Mucosa of rectum (tissue), 2 donors: ENCODE results near the gene MARCHF7.
"Not testable (repeated sequence)": the region's sequence is repeated elsewhere in the genome, so short reads cannot be mapped to it uniquely, and the experiment has no call there.

Experiments
- H3K27ac ChIP-seq, 2 donors: one replicate each; pipeline ENCODE4 v1.7.0; 2013; ENCODE audit warnings: inconsistent platforms in 2 of 2, low read depth in 2 of 2, low read length in 2 of 2
- H3K27me3 ChIP-seq, 2 donors: one replicate each; pipeline ENCODE4 v1.7.0; 2013; ENCODE audit warnings: low read length in 2 of 2; ENCODE audit not compliant: control insufficient read depth in 2 of 2, insufficient read depth in 2 of 2
- H3K36me3 ChIP-seq, 2 donors: one replicate each; pipeline ENCODE4 v1.7.0; 2013; ENCODE audit warnings: low read length in 2 of 2; ENCODE audit not compliant: control insufficient read depth in 2 of 2, insufficient read depth in 2 of 2
- H3K4me1 ChIP-seq, 2 donors: one replicate each; pipeline ENCODE4 v1.7.0; 2013; ENCODE audit warnings: low read length in 2 of 2, mild to moderate bottlenecking in 1 of 2; ENCODE audit not compliant: control insufficient read depth in 2 of 2, insufficient read depth in 2 of 2
- H3K4me3 ChIP-seq, 2 donors: one replicate each; pipeline ENCODE4 v1.7.0; 2013; ENCODE audit warnings: low read length in 2 of 2
- H3K9ac ChIP-seq, 2 donors: one replicate each; pipeline ENCODE4 v1.7.0; 2013; ENCODE audit warnings: low read length in 2 of 2, low read depth in 1 of 2, mild to moderate bottlenecking in 1 of 2
- H3K9me3 ChIP-seq, 2 donors: one replicate each; pipeline ENCODE4 v1.7.0; 2013; ENCODE audit warnings: low read length in 2 of 2; ENCODE audit not compliant: control insufficient read depth in 2 of 2
- donor health status: healthy.
- donor health status: Normal muscosa, but diverticular disease.

The MARCHF7 gene

DNA sequence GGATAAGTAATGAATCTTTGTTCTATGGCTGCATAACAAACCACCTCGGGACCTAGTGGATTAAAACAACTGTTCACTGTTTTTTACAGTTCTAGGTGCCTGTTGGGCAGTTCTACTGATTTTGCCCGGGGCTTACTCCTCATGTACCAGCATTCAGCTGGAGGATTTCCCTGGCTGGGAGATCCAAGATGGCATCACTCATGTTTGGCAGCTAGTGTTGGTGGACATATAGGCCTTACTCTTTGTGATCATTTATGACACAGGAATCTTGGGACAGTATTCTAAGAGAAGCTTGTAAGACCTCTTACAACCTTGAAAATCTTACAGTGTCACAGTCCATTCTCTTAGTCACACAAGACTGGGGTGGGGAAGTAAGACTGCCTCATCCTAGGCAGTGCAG lies 4.6 kb downstream of the MARCHF7 start:
- Histone ChIP-seq H3K9me3 (no peaks in the 10 kb centered on the region), H3K27me3 (no peaks in the 10 kb centered on the region), H3K9ac (no peak overlapping the region), H3K4me1 (peaks cover 12% of the 10 kb centered on the region in 2 donors), H3K27ac (no peak overlapping the region), H3K4me3 (no peak overlapping the region), H3K36me3 (peaks cover 15 to 17% of the 10 kb centered on the region in 2 donors)

DNA sequence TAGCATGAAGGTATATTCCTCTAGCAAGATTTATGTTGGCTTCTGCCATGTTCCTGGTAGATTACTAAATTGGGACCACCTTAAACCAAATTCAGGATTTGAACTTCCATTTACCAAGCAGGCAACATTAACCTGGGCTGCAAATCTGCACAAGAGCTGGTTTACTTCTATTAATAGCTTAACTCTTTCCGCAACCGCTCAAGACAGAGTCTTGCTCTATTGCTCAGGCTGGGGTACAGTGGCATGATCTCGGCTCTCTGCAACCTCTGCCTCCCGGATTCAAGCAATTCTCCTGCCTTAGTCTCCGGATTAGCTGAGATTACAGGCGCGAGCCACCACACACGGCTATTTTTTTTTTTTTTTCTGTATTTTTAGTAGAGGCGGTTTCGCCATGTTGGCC lies 8.4 kb downstream of the MARCHF7 start:
- no peak overlapping the region for H3K27ac ChIP-seq
- no peaks in the 10 kb centered on the region for H3K9me3 ChIP-seq
- H3K4me1 ChIP-seq: no peaks in the 10 kb centered on the region
- H3K27me3 ChIP-seq: no peaks in the 10 kb centered on the region
- H3K9ac ChIP-seq: no peak overlapping the region
- no peak overlapping the region for H3K4me3 ChIP-seq
- peaks cover 15 to 20% of the 10 kb centered on the region in 2 donors for H3K36me3 ChIP-seq

DNA sequence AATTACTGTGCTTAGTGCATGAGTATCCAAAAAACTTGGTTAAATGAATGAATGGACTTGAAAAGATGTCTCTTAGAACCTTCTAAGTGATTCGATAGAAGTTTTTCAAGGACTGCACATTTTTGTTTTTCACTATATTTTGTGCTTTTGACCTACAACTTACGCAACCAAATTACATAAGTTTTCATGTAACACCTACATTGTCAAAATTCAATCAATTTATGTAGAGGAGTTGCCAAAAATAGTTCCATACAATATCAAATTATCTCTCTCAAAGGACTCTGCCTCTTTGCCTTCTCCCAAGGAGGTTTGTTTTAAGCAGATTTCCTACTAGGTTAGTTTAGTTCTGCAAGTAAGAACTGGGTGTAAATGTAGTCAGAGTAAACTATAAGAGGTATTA lies 10.3 kb downstream of the MARCHF7 start:
- no peaks in the 10 kb centered on the region for H3K4me1 ChIP-seq
- no peaks in the 10 kb centered on the region for H3K9me3 ChIP-seq
- no peak overlapping the region for H3K27ac ChIP-seq
- H3K4me3 ChIP-seq: no peak overlapping the region
- no peaks in the 10 kb centered on the region for H3K27me3 ChIP-seq
- H3K36me3 ChIP-seq: peaks cover 13 to 19% of the 10 kb centered on the region in 2 donors
- no peak overlapping the region for H3K9ac ChIP-seq

DNA sequence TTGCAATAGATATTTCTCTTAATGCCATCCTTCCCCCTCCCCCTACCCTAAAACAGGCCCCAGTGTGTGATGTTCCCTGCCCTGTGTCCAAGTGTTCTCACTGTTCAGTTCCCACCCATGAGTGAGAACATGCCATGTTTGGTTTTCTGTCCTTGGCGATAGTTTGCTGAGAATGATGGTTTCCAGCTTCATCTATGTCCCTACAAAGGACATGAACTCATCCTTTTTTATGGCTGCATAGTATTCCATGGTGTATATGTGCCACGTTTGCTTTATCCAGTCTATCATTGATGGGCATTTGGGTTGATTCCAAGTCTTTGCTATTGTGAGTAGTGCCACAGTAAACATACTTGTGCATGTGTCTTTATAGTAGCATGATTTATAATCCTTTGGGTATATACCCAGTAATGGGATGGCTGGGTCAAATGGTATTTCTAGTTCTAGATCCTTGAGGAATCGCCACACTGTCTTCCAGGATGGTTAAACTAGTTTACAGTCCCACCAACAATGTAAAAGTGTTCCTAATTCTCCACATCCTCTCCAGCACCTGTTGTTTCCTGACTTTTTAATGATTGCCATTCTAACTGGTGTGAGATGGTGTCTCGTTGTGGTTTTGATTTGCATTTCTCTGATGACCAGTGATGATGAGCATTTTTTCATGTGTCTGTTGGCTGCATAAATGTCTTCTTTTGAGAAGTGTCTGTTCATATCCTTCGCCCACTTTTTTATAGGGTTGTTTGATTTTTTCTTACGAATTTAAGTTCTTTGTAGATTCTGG lies 12.7 kb downstream of the MARCHF7 start:
- not testable (repeated sequence) for H3K4me1 ChIP-seq, H3K4me3 ChIP-seq, H3K9me3 ChIP-seq, H3K27ac ChIP-seq, H3K27me3 ChIP-seq, H3K9ac ChIP-seq
- H3K36me3 ChIP-seq: peaks cover 7 to 16% of the 10 kb centered on the region in 2 donors

DNA sequence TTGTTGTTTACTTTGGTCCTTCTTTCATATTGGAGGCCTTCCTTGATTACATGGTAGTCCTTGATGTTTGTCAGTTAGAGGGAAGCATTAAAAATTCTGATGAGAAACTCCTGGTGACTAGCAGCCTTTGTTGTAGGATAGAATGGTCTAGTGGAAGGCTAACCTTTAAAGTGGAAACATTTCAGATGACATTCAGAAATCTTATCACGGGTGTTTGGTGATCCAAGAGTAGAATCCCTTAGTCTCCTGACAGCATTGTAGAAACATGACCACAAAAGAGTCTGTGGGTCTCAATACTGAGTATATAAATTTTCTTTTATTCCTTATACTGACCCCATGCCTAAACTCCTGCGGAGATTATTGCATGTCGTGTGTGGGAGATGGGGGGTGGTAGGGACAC lies 13.4 kb downstream of the MARCHF7 start:
- Histone ChIP-seq H3K4me1 (no peaks in the 10 kb centered on the region), H3K27ac (no peak overlapping the region), H3K9ac (no peak overlapping the region), H3K4me3 (no peak overlapping the region), H3K36me3 (peaks cover 10 to 16% of the 10 kb centered on the region in 2 donors), H3K9me3 (no peaks in the 10 kb centered on the region), H3K27me3 (no peaks in the 10 kb centered on the region)

DNA sequence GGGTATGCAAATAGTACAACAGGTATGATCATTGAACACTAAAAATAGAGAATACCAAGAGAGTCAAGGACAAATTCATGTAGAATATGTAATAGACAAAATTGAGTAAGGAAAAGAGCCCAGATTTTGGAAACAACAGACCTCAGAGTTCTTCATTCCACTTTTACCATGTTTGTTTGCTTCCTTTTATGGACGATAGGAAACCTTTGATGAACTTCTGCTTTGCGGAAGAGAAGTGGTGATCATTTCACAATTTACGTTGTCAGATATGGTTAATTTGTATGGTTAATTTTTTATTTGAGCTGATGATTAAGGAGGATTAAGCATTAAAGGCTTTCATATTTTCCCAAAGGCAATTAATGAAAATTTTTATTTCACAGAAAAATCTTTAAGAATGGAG lies 16.3 kb downstream of the MARCHF7 start:
- no peak overlapping the region for H3K9ac ChIP-seq
- no peak overlapping the region for H3K27ac ChIP-seq
- H3K4me1 ChIP-seq: no peaks in the 10 kb centered on the region
- peaks cover 25 to 28% of the 10 kb centered on the region in 2 donors for H3K36me3 ChIP-seq
- H3K27me3 ChIP-seq: no peaks in the 10 kb centered on the region
- H3K9me3 ChIP-seq: no peaks in the 10 kb centered on the region
- no peak overlapping the region for H3K4me3 ChIP-seq

DNA sequence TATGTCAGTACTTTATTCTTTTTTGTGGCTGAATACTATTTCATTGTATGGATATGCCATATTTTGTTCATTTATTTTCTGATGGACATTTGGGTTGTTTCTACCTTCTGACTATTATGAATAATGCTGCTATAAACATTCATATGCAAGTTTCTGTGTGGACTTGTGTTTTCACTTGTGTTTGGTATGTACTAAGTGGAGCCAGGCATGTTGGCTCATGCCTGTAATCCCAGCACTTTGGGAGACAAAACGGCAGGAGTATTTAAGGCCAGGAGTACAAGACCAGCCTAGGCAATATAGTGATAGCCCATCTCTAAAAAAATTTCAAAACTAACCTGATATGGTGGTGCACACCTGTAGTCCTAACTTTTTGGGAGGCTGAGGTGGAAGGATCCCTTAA lies 23.3 kb downstream of the MARCHF7 start:
- H3K9me3 ChIP-seq: no peaks in the 10 kb centered on the region
- no peak overlapping the region for H3K27ac ChIP-seq
- H3K36me3 ChIP-seq: peaks cover 46 to 51% of the 10 kb centered on the region in 2 donors
- no peaks in the 10 kb centered on the region for H3K27me3 ChIP-seq
- H3K4me1 ChIP-seq: no peaks in the 10 kb centered on the region
- H3K9ac ChIP-seq: no peak overlapping the region
- H3K4me3 ChIP-seq: no peak overlapping the region

DNA sequence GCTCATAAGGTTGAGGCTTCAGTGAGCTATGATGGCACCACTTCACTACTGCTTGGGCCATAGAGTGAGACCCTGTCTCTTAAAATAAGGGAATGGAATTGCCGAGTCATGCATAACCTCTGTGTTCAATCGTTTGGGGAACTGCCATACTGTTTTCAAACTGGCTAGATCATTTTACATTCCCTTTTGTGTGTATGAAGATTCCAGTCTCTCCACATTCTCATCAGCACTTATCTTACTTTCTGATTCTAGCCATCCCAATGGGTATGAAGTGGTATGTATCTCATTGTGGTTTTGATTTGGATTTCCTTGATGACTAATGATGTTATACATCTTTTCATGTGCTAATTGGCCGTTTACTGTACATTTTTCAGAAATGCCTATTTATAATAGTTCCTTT lies 23.7 kb downstream of the MARCHF7 start:
- peaks cover 42 to 47% of the 10 kb centered on the region in 2 donors for H3K36me3 ChIP-seq
- H3K4me1 ChIP-seq: no peaks in the 10 kb centered on the region
- H3K9me3 ChIP-seq: no peaks in the 10 kb centered on the region
- H3K27ac ChIP-seq: no peak overlapping the region
- H3K9ac ChIP-seq: no peak overlapping the region
- H3K4me3 ChIP-seq: no peak overlapping the region
- no peaks in the 10 kb centered on the region for H3K27me3 ChIP-seq

DNA sequence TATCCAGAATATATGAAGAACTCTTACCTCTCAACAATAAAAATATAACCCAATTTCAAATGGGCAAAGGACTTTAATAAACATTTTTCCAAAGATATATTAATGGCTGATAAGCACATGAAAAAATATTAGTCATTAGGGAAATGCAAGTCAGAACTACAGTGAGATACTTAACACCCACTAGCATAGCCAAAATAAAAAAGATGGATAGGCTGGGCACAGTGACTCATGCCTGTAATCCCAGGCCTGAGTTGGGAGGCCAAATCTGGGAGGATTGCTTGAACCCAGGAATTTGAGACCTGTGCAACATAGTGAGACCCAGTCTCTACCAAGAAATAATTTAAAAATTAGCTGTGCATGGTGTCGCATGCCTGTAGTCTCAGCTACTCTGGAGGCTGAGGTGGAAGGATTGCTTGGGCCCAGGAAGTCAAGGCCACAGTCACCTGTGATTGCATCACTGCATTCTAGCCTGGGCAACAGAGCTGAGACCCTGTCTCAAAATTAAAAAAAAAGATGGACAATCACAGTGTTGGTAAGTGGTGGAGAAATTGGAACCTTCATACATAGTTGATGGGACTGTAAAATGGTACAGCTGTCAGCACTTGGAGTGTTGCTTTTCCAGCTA lies 25.1 kb downstream of the MARCHF7 start:
- Histone ChIP-seq H3K4me1 (no peaks in the 10 kb centered on the region), H3K9ac (no peak overlapping the region), H3K36me3 (peaks cover 39 to 42% of the 10 kb centered on the region in 2 donors), H3K27ac (no peak overlapping the region), H3K27me3 (no peaks in the 10 kb centered on the region), H3K9me3 (no peaks in the 10 kb centered on the region), H3K4me3 (no peak overlapping the region)

DNA sequence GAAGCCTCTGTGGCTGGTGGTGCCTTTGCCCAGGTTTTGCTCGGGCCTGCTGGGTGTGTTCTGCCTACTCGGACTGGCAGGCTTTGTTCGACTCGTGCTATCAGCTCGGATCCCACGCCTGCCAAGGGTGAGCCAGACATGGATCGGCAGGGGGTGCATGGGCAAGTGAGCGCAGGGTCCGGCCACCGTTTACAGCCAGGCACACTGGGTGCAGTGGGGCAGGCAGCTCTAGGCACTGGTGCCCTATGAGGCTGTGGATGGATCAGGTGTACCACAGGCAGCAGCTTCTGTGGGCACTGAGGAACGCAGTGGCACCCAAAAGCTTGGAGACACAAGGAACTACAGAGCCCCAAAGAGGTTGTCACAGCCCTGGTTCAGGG lies 25.6 kb downstream of the MARCHF7 start:
- Histone ChIP-seq H3K27me3 (no peaks in the 10 kb centered on the region), H3K27ac (no peak overlapping the region), H3K4me3 (no peak overlapping the region), H3K4me1 (no peaks in the 10 kb centered on the region), H3K9ac (no peak overlapping the region), H3K9me3 (no peaks in the 10 kb centered on the region), H3K36me3 (peaks cover 40 to 41% of the 10 kb centered on the region in 2 donors)
